Fibroblast of mammary gland (primary cell): ENCODE data around the gene RTN1.

ENCODE experiments used
- DNase-seq: peaks from one replicate; pipeline ENCODE4 v3.0.0-alpha.2; 2010; ENCODE audit warnings: low read depth
- H3K4me3 ChIP-seq: 2 replicates; pipeline ENCODE4 v1.5.1; 2011; ENCODE audit warnings: low read depth, mild to moderate bottlenecking, low read length, moderate library complexity; ENCODE audit not compliant: control insufficient read depth
- TF ChIP-seq, protein P1 (sequence below): conservative IDR thresholded peaks from 2 replicates; pipeline ENCODE4 v1.5.1; 2011; ENCODE audit warnings: low read depth, low read length, inconsistent platforms; ENCODE audit not compliant: control insufficient read depth, insufficient read depth

The RTN1 gene

DNA sequence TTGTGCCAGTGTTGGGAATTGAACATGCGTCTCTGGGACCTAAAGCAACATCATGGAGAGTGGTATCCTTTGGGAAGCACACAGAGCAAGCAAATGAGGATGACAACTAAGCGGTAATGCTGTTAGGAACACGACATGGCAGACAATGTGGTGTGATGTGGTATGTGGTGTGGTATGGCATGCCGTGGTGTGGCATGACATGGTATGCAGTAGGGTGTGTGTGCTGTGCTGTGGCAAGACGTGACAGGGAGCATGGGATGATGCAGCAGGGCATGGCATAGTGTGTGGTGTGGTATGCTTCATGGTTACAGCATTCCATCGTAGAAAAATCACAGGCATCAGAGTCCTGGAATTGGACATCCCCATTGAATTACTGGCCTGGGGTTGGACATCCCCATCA lies 108.7 kb downstream of the RTN1 start:
- no peak for DNase-seq
- H3K4me3 ChIP-seq, result no peak overlapping the region
- TF ChIP-seq, protein P1, sequence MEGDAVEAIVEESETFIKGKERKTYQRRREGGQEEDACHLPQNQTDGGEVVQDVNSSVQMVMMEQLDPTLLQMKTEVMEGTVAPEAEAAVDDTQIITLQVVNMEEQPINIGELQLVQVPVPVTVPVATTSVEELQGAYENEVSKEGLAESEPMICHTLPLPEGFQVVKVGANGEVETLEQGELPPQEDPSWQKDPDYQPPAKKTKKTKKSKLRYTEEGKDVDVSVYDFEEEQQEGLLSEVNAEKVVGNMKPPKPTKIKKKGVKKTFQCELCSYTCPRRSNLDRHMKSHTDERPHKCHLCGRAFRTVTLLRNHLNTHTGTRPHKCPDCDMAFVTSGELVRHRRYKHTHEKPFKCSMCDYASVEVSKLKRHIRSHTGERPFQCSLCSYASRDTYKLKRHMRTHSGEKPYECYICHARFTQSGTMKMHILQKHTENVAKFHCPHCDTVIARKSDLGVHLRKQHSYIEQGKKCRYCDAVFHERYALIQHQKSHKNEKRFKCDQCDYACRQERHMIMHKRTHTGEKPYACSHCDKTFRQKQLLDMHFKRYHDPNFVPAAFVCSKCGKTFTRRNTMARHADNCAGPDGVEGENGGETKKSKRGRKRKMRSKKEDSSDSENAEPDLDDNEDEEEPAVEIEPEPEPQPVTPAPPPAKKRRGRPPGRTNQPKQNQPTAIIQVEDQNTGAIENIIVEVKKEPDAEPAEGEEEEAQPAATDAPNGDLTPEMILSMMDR, result no peak

DNA sequence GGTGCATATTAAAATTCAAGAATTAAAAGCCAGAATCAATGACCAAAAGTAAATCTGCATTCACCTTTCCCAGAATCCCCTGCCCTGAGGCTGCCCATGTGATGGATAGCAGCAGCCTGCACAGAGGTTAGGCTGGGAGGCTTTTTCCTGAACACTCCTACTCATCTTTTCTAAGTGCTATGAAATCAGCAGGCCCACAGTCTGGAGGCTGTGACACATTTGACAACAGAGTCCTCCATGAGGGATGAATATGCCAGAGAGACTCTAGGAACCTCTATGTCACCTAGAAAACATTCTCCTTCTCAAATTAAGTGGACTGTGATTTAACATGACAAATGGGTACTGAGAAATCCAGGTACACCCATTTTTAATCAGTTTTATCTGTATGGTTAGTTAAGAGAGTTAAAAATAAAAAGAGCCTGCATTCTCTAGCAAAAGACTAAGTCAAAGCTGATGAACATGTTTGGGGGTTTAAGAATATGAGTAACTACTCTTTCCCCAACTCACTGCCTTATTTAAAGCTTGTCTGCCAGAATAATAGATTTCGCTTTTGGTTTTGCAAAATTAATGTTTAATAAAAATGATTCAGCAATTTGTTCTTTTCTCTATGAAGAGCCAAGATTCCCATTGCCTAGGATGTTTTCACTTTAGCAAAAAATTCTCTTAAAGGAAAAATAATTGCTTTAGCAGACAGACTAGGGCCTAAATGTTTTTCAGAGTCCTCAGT lies 115.0 kb downstream of the RTN1 start:
- TF ChIP-seq, protein P1, result no peak
- DNase-seq, result no peak
- H3K4me3 ChIP-seq, result no peak overlapping the region

DNA sequence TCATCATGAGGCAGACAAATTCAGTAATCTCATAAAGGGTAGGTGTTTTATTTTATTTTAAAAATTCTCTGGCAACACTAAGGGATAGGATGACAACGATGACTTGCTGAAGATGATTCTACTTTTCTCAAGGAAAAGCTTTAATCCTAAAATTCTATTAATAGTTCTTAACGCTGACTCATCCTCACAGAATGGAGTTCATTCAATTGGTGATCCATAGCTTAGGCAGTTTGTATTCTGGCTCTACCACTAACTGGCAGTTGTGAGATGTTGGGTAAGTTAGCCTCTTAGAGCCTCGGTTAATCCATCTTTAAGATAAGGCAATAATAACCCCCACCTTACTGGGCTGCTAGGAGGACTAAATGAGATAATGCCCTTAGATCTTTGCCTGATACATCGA lies 116.3 kb downstream of the RTN1 start:
- peak; percentile 60 for DNase-seq
- TF ChIP-seq, protein P1, result no peak
- H3K4me3 ChIP-seq, result no peak overlapping the region

DNA sequence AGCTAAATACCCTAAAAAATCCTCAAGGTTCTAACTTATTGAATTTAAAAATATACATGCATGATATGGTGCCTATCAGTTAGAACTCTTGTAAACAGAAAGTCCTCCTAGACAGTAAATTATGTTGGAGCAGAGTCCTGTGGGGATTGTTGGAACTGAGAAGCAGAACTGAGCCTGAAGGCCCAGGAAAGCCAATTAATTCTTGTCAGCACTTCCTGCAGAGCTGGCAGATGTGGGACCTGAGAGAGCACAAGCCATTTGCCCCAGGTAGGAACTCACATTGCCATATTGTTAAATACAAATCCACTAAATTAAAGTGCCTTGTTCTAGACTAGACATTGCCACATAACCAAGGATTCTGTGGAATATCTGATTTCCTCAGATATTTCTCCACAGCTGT lies 117.1 kb downstream of the RTN1 start:
- TF ChIP-seq, protein P1, result no peak
- H3K4me3 ChIP-seq, result no peak overlapping the region
- no peak for DNase-seq

DNA sequence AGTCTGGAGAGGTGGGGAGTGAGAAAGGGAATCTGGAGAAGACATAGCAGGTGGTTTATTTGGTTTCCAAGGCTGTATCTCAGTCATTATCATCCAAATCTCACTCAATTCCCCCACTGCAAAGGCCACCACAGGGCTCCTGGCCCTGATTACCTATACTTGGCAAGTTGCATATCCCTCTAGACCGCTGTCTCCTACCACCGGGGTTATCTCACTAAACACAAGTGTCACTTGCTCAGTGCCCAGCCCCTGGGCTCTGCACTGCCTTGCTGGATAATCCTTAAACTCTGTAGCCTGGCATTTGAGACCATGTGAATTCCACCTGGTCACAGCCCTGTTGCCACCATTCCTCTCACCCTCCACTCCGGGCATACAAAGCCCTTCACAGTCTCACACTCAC lies 119.0 kb downstream of the RTN1 start:
- TF ChIP-seq, protein P1, result no peak
- no peak for DNase-seq
- H3K4me3 ChIP-seq, result no peak overlapping the region

DNA sequence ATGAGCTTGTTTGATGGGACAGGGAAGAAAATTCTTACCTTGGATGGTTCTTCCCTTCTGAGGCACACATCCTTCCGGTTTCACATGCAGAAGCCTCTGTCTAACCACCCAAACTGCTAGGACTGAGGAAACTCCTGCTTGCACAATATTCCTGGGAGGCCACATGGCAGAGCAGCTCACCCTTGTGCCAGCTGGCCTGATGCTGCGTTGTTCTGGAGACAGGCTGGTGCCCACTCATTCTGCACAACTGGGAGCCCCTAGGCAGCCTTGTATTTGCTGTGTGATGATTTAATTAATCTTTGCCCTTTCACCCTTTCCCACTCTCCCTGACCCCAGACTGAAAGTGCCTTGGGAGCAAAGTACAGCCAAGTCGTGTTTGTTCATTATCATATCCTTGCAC lies 130.8 kb downstream of the RTN1 start:
- no peak for DNase-seq
- no peak overlapping the region for H3K4me3 ChIP-seq
- TF ChIP-seq, protein P1, result no peak
